Lower lobe of right lung (tissue), 2 donors: ENCODE results near the gene PSAP. TPM values are rescaled to one million over a fixed set of nuclear protein-coding genes. Genes with fewer than 3 reads are reported as not detected.

Experiments
- ATAC-seq, 2 donors: fragments of 200-7000 bp; cut with Tn5 transposase; one replicate each; pipeline ENCODE4 v1.9.1; 2020 to 2022; ENCODE audit warnings: mild to moderate bottlenecking in 2 of 2, moderate library complexity in 2 of 2
- DNase-seq: peaks from one replicate; pipeline ENCODE4 v3.0.0-alpha.2; 2020
- H3K27ac ChIP-seq: fragments of 200-600 bp; one replicate; pipeline ENCODE4 v1.8.0; 2022
- H3K27me3 ChIP-seq: fragments of 200-600 bp; one replicate; pipeline ENCODE4 v1.8.0; 2022; ENCODE audit warnings: low read depth
- H3K36me3 ChIP-seq: fragments of 200-600 bp; one replicate; pipeline ENCODE4 v1.8.0; 2022; ENCODE audit warnings: mild to moderate bottlenecking
- H3K4me1 ChIP-seq: fragments of 200-600 bp; one replicate; pipeline ENCODE4 v1.8.0; 2022
- H3K4me3 ChIP-seq: fragments of 200-600 bp; one replicate; pipeline ENCODE4 v1.8.0; 2022; ENCODE audit warnings: mild to moderate bottlenecking
- H3K9me3 ChIP-seq: fragments of 200-600 bp; one replicate; pipeline ENCODE4 v1.8.0; 2022
- intact Hi-C: fragments of 100-400 bp; cut with DNase I; formaldehyde crosslinking; loops from one replicate; pipeline ENCODE4 v1.11.0; 2022
- total RNA-seq: library from RNA; stranded (reverse); fragmentation: NEBNext Ultra II Directional; extraction: Animal tissue kit (Norgen Biotek cat#: 25700); gene quantifications from one replicate; pipeline ENCODE4 v1.2.1, GENCODE V29; 2021
- TF ChIP-seq, protein P1 (sequence below): fragments of 200-600 bp; IDR thresholded peaks from one replicate; pipeline ENCODE4 v1.8.0; 2022; ENCODE audit warnings: antibody characterized with exemption, mild to moderate bottlenecking
- donor health status: DM: no; HTN: yes; CAD: no; lungs with severe emphysema.

PSAP gene
- total RNA-seq, 1 donor from 2014 or later: 2,019 TPM

- H3K27me3 ChIP-seq: no peaks in the 10 kb centered on the region
- no peak overlapping the region for H3K4me3 ChIP-seq
- no peak for DNase-seq
- H3K4me1 ChIP-seq: peaks cover 70% of the 10 kb centered on the region
- no peak for ATAC-seq
- no peaks in the 10 kb centered on the region for H3K9me3 ChIP-seq
- TF ChIP-seq, protein P1, sequence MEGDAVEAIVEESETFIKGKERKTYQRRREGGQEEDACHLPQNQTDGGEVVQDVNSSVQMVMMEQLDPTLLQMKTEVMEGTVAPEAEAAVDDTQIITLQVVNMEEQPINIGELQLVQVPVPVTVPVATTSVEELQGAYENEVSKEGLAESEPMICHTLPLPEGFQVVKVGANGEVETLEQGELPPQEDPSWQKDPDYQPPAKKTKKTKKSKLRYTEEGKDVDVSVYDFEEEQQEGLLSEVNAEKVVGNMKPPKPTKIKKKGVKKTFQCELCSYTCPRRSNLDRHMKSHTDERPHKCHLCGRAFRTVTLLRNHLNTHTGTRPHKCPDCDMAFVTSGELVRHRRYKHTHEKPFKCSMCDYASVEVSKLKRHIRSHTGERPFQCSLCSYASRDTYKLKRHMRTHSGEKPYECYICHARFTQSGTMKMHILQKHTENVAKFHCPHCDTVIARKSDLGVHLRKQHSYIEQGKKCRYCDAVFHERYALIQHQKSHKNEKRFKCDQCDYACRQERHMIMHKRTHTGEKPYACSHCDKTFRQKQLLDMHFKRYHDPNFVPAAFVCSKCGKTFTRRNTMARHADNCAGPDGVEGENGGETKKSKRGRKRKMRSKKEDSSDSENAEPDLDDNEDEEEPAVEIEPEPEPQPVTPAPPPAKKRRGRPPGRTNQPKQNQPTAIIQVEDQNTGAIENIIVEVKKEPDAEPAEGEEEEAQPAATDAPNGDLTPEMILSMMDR: no peak
- intact Hi-C loops: no loop called here
- no peak overlapping the region for H3K27ac ChIP-seq
- H3K36me3 ChIP-seq: peaks cover 68% of the 10 kb centered on the region
Observed at GRCh38 chr10:71834343-71834674, 16.7 kb downstream of the PSAP start.

GRCh38 chr10:71833451-71834342 lies 17.4 kb downstream of the PSAP start:
- intact Hi-C loops: no loop called here
- peaks cover 64% of the 10 kb centered on the region for H3K4me1 ChIP-seq

GRCh38 chr10:71832967-71833366 lies 18.1 kb downstream of the PSAP start:
- no peak for ATAC-seq
- H3K27ac ChIP-seq: no peak overlapping the region
- TF ChIP-seq, protein P1: no peak
- no peak overlapping the region for H3K4me3 ChIP-seq
- no peaks in the 10 kb centered on the region for H3K27me3 ChIP-seq
- no peak for DNase-seq
- H3K4me1 ChIP-seq: peaks cover 56% of the 10 kb centered on the region
- H3K9me3 ChIP-seq: no peaks in the 10 kb centered on the region
- H3K36me3 ChIP-seq: peaks cover 76% of the 10 kb centered on the region
- intact Hi-C loops: no loop called here

More at GRCh38 chr10:71833451-71834342, 17.4 kb downstream of the PSAP start:
- ATAC-seq (no peak), DNase-seq (no peak)
- Histone ChIP-seq H3K36me3 (peaks cover 74% of the 10 kb centered on the region), H3K27ac (no peak overlapping the region), H3K9me3 (no peaks in the 10 kb centered on the region), H3K4me3 (no peak overlapping the region), H3K27me3 (no peaks in the 10 kb centered on the region)
- TF ChIP-seq, protein P1: no peak

DNA sequence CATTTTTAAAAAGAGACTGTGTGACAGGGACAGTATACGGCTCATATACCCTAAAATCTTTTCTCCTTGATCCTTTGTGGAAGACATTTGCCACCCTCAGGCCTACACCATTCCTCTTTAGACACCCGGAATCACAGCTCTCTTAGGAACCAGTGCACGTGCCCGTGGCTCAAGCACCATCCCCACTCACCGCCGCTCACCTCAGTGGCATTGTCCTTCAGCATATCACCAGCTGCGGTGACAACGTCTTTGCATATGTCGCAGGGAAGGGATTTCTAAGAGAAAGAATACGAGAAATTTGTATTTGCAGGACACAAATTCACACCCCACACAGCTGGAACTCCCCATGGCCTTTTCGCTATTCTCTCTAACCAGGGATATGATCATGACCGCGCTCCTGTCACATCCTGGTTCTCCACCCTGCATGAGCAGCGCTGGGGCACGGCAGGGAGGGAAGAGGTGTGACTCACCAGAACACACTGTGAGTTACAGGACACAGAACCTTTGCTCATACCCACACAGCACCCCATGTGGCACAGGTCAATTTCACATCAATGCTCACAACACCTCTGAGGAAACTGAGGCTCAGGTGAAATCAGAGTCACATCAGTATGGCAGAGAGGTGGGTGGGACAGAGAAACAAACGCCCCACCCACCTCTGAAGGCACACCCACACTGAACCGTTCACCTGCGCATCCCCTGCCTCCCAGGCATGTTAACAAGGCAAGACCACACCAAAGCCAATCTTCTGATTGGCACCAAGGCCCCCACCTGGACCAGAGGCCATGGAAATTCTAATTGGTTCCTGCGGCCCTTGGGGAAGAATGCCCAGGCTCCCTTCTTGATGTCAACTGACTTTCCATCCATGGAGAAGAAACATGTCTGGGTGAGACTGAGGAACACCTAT lies 19.2 kb downstream of the PSAP start:
- no peak overlapping the region for H3K4me3 ChIP-seq
- no peak for ATAC-seq
- H3K36me3 ChIP-seq: peaks cover 76% of the 10 kb centered on the region
- peaks cover 46% of the 10 kb centered on the region for H3K4me1 ChIP-seq
- H3K27ac ChIP-seq: no peak overlapping the region
- no peaks in the 10 kb centered on the region for H3K9me3 ChIP-seq
- TF ChIP-seq, protein P1: no peak
- intact Hi-C loops: no loop called here
- no peaks in the 10 kb centered on the region for H3K27me3 ChIP-seq
- no peak for DNase-seq

DNA sequence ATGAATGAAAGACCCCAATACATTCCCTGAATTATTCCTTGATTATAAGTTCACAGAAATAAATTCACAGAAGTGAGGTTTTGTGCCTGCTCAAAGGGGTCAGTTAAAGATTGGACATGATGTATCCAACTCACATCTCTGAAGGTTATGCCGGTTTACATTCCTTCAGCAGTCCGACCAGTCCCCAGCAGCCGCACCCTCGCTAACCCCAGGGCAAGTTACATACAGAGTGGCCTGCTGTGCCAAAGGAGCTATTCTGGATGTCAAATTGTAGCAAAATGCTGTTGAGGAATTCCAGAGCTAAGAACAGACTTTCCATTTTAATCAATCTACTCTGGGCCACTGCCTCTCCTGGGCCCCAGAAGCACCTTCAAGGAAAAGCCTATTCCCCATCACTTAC lies 20.3 kb downstream of the PSAP start:
- Histone ChIP-seq H3K27me3 (no peaks in the 10 kb centered on the region), H3K4me1 (peaks cover 34% of the 10 kb centered on the region), H3K36me3 (peaks cover 86% of the 10 kb centered on the region), H3K9me3 (no peaks in the 10 kb centered on the region), H3K27ac (no peak overlapping the region), H3K4me3 (no peak overlapping the region)
- intact Hi-C loops: no loop called here
- TF ChIP-seq, protein P1: no peak
- ATAC-seq (no peak), DNase-seq (no peak)
